Vagina (tissue), 2 donors: Measurements from ENCODE around the gene AMOT.

ENCODE experiments used
- POLR2AphosphoS5 ChIP-seq, 2 donors: sonication (generic); formaldehyde crosslinking; IDR thresholded peaks; one replicate each; pipeline ENCODE4 v1.9.0; 2017; ENCODE audit warnings: antibody characterized with exemption in 2 of 2, mild to moderate bottlenecking in 2 of 2, low read depth in 1 of 2; ENCODE audit not compliant: insufficient read depth in 1 of 2
- TF ChIP-seq, protein P1 (sequence below), 3 experiments: fragments of 450-650 bp in 2 of 3; fragments of 200-600 bp in 1 of 3; sonication (generic) in 1 of 3; IDR thresholded peaks; one replicate each; pipeline ENCODE4 v1.5.1; 2017 to 2019; ENCODE audit warnings: antibody characterized with exemption in 3 of 3, mild to moderate bottlenecking in 2 of 3, moderate library complexity in 2 of 3

DNA sequence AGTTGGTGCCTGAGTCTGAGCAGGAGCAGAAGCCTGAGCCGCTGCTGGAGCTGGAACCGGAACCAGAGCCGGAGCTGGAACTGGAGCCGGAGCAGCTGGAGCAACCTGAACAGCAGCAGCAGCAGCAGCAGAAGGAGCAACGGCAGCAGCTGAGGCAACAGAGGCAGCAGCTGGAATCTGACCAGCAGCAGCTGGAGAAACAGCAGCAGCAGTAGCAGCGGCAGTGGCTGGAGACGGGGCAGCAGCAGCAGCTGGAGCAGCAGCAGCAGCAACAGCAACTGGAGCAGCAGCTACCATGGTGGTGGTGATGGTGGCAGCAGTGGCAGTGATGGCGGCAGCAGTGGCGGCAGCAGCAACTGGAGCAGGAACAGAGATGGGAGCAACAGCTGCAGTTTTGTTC, 61.5 kb downstream of the AMOT start:
- TF ChIP-seq, protein P1, sequence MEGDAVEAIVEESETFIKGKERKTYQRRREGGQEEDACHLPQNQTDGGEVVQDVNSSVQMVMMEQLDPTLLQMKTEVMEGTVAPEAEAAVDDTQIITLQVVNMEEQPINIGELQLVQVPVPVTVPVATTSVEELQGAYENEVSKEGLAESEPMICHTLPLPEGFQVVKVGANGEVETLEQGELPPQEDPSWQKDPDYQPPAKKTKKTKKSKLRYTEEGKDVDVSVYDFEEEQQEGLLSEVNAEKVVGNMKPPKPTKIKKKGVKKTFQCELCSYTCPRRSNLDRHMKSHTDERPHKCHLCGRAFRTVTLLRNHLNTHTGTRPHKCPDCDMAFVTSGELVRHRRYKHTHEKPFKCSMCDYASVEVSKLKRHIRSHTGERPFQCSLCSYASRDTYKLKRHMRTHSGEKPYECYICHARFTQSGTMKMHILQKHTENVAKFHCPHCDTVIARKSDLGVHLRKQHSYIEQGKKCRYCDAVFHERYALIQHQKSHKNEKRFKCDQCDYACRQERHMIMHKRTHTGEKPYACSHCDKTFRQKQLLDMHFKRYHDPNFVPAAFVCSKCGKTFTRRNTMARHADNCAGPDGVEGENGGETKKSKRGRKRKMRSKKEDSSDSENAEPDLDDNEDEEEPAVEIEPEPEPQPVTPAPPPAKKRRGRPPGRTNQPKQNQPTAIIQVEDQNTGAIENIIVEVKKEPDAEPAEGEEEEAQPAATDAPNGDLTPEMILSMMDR (IDR thresholded peaks at IDR 0.05), result no peak
- no peak for TF ChIP-seq POLR2AphosphoS5 (IDR thresholded peaks at IDR 0.05; ENCODE audit: insufficient read depth in 1 of 2, low read depth in 1 of 2)
